Measurements from ENCODE around the gene CNTN1. TPM values are rescaled to one million over a fixed set of nuclear protein-coding genes. Genes with fewer than 3 reads are reported as not detected.

The CNTN1 gene
- total and polyA plus RNA-seq, 10 of the 15 experiments (the other 5 are each of a cell fraction or from before 2014, with no cell fraction given): 0.06 to 0.14 TPM; not detected in 8

DNA sequence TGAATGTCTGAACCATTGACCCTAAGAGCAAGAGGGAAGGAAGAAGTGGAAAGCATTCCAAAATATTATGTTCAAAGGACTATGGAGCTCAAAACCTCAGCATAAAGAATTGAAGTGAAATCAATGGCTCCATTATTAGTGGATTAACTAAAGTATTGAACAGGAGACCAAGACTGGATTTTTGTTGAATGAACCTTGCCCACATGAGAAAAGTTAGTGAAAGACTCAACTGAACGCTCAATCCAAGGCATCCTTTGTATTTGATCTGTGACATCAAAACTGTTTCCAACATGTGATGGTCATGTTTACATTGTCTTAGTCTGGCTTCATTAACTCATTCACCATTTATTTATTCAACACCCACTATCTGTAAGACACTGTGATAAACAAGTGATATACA, 161.0 kb downstream of the CNTN1 start:
- Histone ChIP-seq H3K79me2 (ENCODE audit: control insufficient read depth, insufficient read depth, low read length) (no peaks in the 10 kb centered on the region), H3K27me3 (replicated peaks in 1 of 2; ENCODE audit: control insufficient read depth in 2 of 2, insufficient read depth in 2 of 2, low read length in 1 of 2) (no peaks in the 10 kb centered on the region), H2AFZ (ENCODE audit: control insufficient read depth, low read depth, low read length) (no peak overlapping the region), H3K4me3 (no peak overlapping the region), H3K4me1 (ENCODE audit: control insufficient read depth, insufficient read depth, low read length) (no peaks in the 10 kb centered on the region), H4K20me1 (ENCODE audit: control insufficient read depth, insufficient read depth) (no peaks in the 10 kb centered on the region), H3K27ac (ENCODE audit: control insufficient read depth, insufficient read depth) (no peak overlapping the region), H3K36me3 (ENCODE audit: control insufficient read depth in 2 of 2, insufficient read depth in 2 of 2, low read length in 1 of 2) (no peaks in the 10 kb centered on the region), H3K9ac (ENCODE audit: control insufficient read depth, insufficient read depth, low read length) (no peak overlapping the region), H3K9me3 (replicated peaks; ENCODE audit: control insufficient read depth, insufficient read depth, low read length) (no peaks in the 10 kb centered on the region), H3K4me2 (ENCODE audit: control insufficient read depth, insufficient read depth) (no peak overlapping the region)
- no TSS peak for BruUV-seq (replicated peaks)
- intact Hi-C loops (cut with micrococcal nuclease; ENCODE audit: unreplicated experiment) (no loop called here), in situ Hi-C loops (cut with MboI) (no loop called here)
- RAD21 ChIA-PET (ENCODE audit: unreplicated experiment): no interaction called here
- CTCF ChIA-PET: no interaction called here
- TF ChIP-seq RAD21 (IDR thresholded peaks at IDR 0.05; ENCODE audit: insufficient read depth, low read depth, low read length) (no peak), TAF1 (IDR thresholded peaks at IDR 0.05; ENCODE audit: borderline replicate concordance, low read depth, low read length) (no peak)
- POLR2A ChIA-PET: no interaction called here
- SMC1A ChIA-PET (ENCODE audit: uncharacterized antibody, unreplicated experiment): interaction anchor here (1.2 kb wide), 1 partner anchor 361 kb away, joined by 4 read pairs; no protein-coding TSS in a partner anchor
- 53% methylated on average over 1 of the region's 1 CpG for WGBS (ENCODE audit: insufficient coverage, insufficient replicate concordance, low lambda C conversion rate, missing lambda C conversion rate)
- no peak for FAIRE-seq
- no peak for DNase-seq (ENCODE audit: low read depth, low spot score)
- ATAC-seq: no peak

DNA sequence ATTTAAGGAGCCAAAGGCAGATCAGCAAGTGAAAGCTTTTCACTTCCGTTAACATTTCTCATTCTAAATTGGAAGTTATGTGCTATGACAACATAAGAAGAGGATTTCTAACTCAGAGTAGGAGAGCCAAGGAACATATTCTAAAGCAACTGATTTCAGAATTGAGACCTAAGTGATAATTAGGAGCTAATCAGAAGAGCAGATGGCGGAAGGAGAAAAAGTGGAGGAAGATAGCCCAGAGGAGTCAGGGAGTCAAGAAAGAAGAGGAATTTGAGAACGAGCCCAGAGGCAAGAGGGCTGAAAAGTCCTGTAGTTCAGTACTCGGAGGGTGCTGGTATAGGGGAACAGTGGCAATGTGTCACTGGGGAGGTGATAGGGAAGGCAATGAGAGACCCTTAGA, 162.4 kb downstream of the CNTN1 start:
- 57% methylated on average over 4 of the region's 4 CpGs for WGBS (ENCODE audit: insufficient coverage, insufficient replicate concordance, low lambda C conversion rate, missing lambda C conversion rate)
- Histone ChIP-seq H3K4me1 (ENCODE audit: control insufficient read depth, insufficient read depth, low read length) (no peaks in the 10 kb centered on the region), H3K36me3 (ENCODE audit: control insufficient read depth in 2 of 2, insufficient read depth in 2 of 2, low read length in 1 of 2) (no peaks in the 10 kb centered on the region), H3K79me2 (ENCODE audit: control insufficient read depth, insufficient read depth, low read length) (no peaks in the 10 kb centered on the region), H3K4me2 (ENCODE audit: control insufficient read depth, insufficient read depth) (no peak overlapping the region), H3K4me3 (no peak overlapping the region), H3K9me3 (replicated peaks; ENCODE audit: control insufficient read depth, insufficient read depth, low read length) (no peaks in the 10 kb centered on the region), H3K27me3 (replicated peaks in 1 of 2; ENCODE audit: control insufficient read depth in 2 of 2, insufficient read depth in 2 of 2, low read length in 1 of 2) (no peaks in the 10 kb centered on the region), H3K9ac (ENCODE audit: control insufficient read depth, insufficient read depth, low read length) (no peak overlapping the region), H2AFZ (ENCODE audit: control insufficient read depth, low read depth, low read length) (no peak overlapping the region), H3K27ac (ENCODE audit: control insufficient read depth, insufficient read depth) (no peak overlapping the region), H4K20me1 (ENCODE audit: control insufficient read depth, insufficient read depth) (no peaks in the 10 kb centered on the region)
- ChIA-PET SMC1A (ENCODE audit: uncharacterized antibody, unreplicated experiment) (no interaction called here), POLR2A (no interaction called here), RAD21 (ENCODE audit: unreplicated experiment) (no interaction called here), CTCF (no interaction called here)
- intact Hi-C loops (cut with micrococcal nuclease; ENCODE audit: unreplicated experiment) (no loop called here), in situ Hi-C loops (cut with MboI) (no loop called here)
- TF ChIP-seq NR2F1 (conservative IDR thresholded peaks at IDR 0.05): no peak
- no peak for TF ChIP-seq FOS (IDR thresholded peaks at IDR 0.05; ENCODE audit: borderline replicate concordance, extremely low read depth, insufficient read length)
- TF ChIP-seq, protein P1, sequence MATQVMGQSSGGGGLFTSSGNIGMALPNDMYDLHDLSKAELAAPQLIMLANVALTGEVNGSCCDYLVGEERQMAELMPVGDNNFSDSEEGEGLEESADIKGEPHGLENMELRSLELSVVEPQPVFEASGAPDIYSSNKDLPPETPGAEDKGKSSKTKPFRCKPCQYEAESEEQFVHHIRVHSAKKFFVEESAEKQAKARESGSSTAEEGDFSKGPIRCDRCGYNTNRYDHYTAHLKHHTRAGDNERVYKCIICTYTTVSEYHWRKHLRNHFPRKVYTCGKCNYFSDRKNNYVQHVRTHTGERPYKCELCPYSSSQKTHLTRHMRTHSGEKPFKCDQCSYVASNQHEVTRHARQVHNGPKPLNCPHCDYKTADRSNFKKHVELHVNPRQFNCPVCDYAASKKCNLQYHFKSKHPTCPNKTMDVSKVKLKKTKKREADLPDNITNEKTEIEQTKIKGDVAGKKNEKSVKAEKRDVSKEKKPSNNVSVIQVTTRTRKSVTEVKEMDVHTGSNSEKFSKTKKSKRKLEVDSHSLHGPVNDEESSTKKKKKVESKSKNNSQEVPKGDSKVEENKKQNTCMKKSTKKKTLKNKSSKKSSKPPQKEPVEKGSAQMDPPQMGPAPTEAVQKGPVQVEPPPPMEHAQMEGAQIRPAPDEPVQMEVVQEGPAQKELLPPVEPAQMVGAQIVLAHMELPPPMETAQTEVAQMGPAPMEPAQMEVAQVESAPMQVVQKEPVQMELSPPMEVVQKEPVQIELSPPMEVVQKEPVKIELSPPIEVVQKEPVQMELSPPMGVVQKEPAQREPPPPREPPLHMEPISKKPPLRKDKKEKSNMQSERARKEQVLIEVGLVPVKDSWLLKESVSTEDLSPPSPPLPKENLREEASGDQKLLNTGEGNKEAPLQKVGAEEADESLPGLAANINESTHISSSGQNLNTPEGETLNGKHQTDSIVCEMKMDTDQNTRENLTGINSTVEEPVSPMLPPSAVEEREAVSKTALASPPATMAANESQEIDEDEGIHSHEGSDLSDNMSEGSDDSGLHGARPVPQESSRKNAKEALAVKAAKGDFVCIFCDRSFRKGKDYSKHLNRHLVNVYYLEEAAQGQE (IDR thresholded peaks at IDR 0.05; ENCODE audit: low read depth, low read length): no peak
- FAIRE-seq (no peak), ATAC-seq (no peak), DNase-seq (ENCODE audit: low read depth, low spot score) (no peak)
- no TSS peak for BruUV-seq (replicated peaks)
